KBM-7 (cell line): ENCODE results near the gene NIPAL4.
A peak's percentile ranks its signal among the peaks of the same experiment; 100 is the strongest.
"Not testable (repeated sequence)": the region's sequence is repeated elsewhere in the genome, so short reads cannot be mapped to it uniquely, and the experiment has no call there.

Experiments used
- DNase-seq: peaks from one replicate; pipeline ENCODE4 v3.0.0-alpha.2; 2015
- in situ Hi-C: fragments of 300-500 bp; cut with MboI; formaldehyde crosslinking; loops from 2 replicates; pipeline ENCODE4 v1.14.3; 2020; ENCODE audit warnings: low sequenced_read_pairs, low pct_unique_long_range_greater_than_20kb, mixed read lengths

Gene NIPAL4

DNA sequence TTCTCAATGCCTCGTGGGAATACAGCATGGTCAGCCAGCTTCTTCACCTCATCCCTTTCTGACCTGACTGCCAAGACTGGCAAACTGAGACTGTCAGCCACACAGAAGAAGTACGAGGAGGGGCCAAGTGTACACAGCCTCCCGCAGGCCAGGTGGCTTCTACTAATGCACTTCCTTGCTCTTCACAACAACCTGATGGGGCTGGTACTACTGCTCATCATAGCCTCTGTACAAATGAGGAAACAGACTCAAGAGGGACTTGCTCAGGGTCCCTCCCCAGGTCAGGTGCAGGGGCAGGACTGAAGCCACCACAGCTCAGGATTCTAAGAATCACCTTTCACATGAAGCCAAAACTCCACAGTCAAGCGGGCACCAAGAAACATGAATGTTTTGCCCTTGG is 21.3 kb downstream of the NIPAL4 start:
- in situ Hi-C loops: no loop called here
- no peak for DNase-seq

DNA sequence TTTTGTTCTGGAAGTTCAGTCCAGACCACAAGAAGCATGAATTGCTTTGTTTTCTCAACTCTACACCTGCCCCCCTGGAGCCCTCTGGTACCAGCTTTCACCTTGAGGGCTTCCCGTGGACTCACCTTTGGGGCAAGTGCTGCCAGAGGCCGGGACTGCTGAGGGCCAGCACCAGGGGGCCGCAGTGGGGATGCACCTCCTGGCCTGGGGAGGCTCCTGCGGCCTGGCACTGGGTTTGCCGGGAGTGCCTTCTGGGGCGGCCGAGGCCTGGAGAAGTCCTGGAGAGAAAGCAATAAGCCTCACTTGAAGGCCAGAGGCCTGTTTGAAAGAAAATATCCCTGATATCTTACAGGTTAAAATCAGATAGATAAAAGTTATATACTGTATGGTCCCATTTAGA is 21.7 kb downstream of the NIPAL4 start:
- DNase-seq: no peak
- in situ Hi-C loops: no loop called here

DNA sequence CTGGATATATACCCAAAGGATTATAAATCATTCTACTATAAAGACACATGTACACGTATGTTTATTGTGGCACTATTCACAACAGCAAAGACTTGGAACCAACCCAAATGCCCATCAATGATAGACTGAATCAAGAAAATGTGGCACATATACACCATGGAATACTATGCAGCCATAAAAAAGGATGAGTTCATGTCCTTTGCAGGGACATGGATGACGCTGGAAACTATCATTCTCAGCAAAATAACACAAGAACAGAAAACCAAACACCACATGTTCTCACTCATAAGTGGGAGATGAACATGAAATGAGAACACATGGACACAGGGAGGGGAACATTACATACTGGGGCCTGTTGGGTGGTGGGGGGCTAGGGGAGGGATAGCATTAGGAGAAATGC is 22.7 kb downstream of the NIPAL4 start:
- DNase-seq, in situ Hi-C loops: not testable (repeated sequence)

DNA sequence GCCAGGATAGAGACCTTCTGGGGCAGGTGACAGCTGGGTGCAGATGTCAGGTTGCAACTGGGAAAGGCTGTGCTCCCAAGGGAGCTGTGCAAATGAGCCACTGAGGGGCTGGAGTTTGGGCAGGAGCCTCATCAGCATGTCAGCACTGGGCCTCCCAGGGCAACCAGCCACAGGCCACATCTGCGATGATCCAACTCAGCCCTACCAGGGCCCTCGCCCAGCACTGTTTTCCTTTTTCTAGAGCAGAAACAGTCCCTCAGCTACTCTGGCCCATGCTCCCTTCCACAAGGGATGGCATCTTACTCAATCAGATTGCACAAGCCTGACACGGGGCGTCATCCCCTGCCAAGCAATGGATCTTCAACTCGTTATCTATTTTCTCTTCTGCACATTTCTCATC is 24.8 kb downstream of the NIPAL4 start:
- DNase-seq: no peak
- in situ Hi-C loops: no loop called here

DNA sequence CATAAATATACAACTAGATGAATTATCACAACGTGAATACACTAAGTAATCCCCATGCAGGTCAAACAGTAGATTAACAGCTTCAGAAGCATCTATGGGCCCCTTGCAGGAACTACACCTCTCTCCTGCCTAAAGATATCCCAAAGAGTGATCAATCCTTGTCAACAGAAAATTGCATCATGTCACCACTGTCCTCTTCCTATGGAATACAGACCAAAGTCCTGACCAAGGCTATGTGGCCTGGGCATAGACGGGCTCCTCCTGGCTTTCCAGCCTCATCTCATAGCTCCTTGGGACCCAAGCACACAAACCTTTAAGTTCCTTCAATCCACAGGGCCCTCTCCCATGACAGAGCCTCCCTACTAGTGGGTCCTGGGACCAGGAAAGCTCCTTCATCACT is 25.3 kb downstream of the NIPAL4 start:
- no peak for DNase-seq
- in situ Hi-C loops: no loop called here

DNA sequence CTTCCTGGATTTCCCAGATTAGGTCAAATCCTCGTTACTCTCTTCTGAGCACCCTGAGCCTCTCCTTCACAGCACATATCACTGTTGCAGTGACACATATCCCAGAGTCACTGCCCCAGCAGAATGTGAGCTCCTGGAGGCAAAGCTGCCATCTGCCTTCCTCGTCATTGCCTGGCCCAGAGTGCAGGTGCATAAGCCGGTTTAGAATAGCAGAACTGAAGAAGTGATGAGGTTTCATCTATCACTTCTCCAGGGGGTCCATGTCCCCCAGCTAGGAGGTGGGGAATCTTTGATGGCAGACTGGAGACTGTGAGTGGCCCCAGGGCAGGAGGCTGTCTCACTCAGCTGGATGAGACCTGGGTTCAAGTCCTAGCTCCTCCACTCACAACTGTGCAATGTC is 25.8 kb downstream of the NIPAL4 start:
- DNase-seq: no peak
- in situ Hi-C loops: no loop called here

DNA sequence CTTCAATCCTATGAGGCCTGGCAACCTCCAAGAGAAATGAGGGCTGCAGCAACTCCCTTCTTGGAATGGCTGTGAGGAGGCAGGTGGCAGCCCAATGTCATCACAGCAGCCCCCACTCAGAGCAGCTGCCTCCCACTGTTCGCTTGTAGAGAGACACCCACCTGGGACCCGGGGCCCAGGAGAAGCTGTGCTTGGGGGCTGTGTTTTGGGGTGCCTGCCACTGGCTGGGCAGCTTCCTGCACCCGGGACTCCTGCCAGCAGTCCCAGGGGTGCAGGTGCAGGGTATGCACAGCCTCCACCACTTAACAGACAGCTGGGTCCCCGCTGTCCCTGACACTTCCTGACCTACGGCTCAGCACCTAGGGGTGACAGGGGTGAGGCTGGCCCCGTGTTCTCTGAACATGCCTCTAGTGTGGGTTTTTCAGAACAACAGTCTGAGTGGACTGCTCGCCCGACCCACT is 26.2 kb downstream of the NIPAL4 start:
- no peak for DNase-seq
- in situ Hi-C loops: no loop called here

DNA sequence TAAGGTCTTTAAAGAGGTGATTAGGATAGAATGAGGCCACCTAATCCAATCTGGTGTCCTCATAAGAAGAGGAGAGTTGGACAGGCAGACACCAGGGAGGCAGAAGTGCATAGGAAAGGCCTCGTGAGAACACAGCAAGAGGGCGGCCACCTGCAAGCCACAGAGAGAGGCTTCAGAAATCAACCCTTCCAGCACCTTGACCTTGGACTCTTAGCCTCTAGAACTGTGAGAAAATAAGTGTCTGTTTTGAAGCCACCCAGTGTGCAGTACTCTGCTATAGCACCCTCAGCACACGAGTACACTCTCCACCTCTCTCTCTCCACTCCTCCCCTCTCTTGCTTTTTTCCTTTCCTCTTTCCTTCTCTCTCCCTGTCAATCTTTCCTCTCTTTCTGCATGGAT is 26.8 kb downstream of the NIPAL4 start:
- DNase-seq: no peak
- in situ Hi-C loops: no loop called here

DNA sequence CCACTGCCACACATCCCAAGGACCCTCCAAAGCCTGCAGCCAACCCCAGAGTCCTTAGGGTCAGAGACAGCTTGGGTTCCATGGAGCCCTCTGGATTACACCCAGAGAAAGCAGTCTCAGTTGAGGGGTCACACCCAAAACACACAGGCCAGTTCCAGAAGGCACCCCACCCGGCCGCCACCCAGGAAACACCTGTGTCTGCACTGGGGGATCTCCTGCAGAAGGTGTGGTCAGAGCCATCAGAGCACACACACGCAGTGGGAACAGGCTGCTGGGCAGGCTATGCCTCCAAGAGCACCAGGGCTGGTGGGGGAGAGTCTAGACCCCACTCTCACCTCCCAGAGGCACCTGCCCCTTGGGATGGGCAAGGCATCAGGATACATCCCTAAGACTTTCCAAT is 27.3 kb downstream of the NIPAL4 start:
- in situ Hi-C loops: no loop called here
- DNase-seq: no peak

DNA sequence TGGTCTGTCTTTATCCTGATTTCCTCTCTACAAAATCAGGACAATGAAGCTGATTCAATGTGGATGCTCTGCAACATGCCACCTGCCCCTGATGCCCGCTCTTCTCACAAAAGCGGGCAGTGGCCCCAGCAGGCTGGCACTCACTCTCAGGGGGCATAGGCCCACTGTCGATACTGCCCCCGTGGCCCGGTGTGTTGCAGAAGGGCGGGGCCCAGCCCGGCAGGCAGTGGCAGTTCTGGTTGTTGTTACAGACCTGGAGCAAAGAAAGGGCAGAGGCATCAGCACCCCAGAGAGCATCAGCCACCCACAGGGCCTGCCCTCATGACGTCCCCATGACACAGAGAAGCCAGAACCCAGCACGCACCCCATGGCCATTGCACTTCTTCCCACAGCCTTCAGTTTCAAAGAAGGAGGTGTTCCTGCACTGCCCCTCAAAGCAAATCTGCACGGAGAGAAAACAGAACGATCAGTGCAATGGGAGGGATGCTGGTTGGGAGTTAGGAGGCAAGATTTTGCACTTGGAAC is 31.5 kb downstream of the NIPAL4 start:
- DNase-seq: no peak
- in situ Hi-C loops: no loop called here

DNA sequence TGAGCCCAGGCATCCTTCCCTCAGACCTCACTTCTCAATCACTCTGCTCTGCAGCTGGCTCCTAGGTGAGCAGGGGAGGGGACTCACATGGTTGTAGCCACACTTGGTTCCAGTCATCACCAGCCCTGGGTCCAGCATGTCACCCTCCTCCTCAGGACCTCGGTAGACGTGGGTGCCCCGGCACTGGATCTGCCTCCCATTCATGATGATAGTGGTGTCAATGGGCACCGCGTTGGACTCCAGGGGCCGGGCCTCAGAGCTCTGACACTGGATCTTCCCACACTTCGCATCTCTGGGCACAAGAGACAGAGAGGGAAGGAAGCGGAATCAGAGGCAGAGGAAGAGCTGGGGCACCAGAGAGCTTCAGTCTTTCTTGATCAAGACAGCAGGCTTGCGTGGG is 32.9 kb downstream of the NIPAL4 start:
- in situ Hi-C loops: no loop called here
- no peak for DNase-seq

DNA sequence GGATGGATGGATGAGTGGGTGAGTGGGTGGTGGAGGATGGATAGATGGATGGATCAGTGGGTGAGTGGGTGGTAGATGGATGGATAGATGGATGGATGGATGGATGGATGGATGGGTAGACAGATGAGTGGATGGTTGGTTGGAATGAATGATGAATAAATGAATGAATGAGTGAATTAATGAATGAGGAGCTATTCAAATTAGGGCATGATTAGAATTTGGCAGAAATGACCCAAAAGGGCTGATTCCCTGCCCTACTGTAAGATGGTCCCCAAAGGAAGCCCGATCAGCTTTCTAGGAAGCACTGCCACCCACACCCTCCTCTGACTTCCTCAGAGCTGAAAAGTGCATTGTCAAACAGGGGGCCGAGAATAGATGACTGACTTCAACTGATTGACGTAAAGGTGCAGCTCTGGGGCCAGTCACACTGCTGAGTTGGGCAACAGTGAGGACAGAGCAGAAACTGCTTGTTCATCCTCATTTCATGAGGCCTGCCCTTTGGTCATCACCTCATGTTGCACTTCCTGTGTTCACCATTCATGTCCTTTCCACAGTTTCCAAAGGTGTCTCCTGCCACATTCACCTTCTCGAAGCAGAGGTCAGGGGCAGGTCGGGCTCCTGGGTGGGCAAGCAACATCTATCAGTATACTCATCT is 34.3 kb downstream of the NIPAL4 start:
- in situ Hi-C loops: no loop called here

DNA sequence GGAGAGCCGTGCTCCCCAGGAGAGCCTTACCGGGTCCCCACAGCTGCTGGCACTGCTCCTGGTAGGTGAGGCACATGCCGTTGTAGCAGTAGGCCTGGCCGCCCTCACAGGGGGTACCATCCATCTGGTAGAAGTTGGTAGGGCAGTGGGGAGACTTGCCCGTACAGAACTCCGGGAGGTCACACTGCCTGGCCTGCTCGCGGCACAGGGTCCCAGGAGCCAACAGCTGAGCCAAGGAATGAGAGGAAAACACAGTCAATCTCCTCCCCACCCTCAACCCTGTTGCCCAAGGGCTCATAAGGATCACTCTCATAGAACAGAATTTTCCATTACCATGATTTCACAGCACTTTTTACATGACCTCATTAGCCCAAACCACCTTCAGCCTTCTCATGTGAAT is 36.9 kb downstream of the NIPAL4 start:
- no peak for DNase-seq
- in situ Hi-C loops: no loop called here

More for the DNA sequence above, 34.3 kb downstream of the NIPAL4 start:
- DNase-seq: no peak

DNA sequence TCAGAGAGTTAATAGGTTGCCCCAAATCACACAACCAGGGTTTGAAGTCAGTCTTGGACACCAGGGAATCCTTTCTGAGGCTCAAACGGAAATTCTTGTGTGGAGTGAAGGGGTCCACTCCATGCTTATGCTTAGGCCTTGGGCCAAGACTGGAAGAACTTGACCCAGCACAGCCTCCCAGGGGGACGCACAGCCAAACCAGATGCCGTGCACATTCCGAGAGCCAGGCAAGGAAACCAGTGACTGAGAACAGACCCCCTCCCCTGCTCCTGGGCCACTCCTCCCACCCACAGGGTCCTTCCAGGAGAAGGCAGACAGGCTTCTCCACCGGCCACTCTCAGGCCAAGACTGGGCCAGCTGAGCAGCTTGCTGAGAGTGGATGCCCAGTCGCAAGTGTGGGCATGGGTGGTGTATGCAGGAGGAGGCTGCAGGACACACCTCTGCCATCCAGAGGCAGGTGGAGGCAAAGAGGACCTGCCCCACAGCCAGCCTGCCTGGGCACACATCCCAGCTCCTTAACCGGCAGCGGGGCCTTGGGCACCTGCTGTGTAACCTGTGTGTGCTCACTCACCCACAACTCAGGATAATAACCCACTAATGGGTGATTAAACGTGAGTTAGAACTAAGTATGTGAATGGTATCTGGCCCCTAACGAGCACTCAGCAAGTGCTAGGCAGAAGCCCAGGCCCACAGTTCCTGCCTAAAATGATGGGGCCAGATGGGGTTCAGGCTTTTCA is 38.0 kb downstream of the NIPAL4 start:
- DNase-seq: no peak
- in situ Hi-C loops: no loop called here

DNA sequence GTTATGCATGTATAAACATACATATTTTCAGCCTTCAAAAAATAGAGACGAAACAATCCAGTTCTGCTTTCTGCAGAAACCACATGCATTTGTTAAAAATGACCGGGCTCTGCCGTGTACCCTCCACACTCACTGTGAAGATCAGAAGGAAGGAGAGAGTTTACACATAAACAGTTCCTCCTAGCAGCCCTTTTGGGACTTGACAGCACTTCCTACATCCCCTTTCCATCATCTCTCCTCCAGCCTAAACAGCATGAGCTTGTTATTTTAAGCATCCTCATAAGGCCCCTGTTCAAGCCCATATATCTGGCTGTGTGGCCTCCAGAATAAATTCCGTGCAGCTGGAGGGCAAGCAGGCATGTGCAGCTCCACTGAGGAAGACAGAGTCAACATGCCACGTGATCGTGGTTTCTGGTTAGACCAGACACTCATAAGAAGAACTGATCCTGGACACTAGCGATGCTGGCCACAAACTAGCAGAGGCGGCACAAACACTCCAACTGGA is 42.2 kb downstream of the NIPAL4 start:
- DNase-seq: peak; percentile 3
- in situ Hi-C loops: no loop called here

DNA sequence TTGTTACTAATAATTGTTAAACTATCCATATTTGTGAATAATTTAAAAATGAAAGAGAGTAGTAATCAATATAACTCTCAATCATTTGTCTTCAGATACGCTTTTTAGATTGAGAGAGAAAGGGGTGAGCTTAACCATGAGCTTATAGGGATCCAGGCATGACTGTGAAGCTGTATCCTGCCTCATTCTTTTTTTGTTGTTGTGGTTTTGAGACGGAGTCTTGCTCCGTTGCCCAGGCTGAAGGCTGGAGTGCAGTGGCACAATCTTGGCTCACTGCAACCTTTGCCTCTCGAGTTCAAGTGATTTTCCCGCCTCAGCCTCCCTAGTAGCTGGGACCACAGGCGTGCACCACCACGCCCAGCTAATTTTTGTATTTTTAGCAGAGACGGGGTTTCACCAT is 44.0 kb downstream of the NIPAL4 start:
- DNase-seq: no peak
- in situ Hi-C loops: no loop called here

DNA sequence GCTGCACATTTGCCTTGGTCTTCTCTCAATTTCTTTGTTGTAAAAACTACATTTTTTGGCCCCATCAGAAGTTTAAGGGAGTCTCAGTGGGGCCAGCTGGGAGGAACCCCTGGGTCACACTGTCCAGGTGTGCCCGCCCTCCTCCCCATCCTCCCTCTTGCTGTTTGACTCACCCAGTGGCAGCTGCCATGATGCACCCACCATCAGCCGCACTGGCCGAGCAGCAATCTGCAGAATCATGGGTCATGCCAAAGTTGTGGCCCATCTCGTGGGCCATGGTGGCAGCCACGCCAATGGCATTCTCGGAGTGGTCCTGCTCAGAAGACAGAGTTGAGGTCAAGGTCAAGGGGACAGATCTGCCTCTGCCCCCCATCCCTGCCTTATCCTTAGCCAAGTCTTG is 45.5 kb downstream of the NIPAL4 start:
- DNase-seq: no peak
- in situ Hi-C loops: no loop called here

DNA sequence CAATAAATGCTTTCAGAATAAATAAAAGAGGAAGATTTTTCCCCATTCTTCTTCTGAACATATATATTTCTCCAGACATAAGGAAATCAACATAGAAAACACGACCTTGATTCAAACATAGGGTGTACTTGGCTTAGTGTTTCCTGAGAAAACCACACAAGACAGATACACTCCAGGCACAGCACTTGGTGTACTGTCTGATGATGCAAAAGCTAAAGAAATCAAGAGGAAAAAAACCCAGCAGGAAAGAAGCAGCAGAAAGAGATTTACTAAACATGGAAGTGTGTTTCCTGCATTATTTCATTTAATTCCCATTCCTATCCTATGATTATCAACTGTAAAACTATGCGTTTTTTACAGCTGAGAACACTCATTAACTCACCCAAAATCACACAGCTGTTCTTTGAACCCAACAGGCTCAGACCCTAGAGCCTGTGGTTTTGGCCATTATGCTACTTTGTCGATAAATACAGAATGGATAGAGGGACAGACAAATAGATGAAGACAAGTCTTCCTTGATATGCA is 46.1 kb downstream of the NIPAL4 start:
- no peak for DNase-seq
- in situ Hi-C loops: no loop called here

DNA sequence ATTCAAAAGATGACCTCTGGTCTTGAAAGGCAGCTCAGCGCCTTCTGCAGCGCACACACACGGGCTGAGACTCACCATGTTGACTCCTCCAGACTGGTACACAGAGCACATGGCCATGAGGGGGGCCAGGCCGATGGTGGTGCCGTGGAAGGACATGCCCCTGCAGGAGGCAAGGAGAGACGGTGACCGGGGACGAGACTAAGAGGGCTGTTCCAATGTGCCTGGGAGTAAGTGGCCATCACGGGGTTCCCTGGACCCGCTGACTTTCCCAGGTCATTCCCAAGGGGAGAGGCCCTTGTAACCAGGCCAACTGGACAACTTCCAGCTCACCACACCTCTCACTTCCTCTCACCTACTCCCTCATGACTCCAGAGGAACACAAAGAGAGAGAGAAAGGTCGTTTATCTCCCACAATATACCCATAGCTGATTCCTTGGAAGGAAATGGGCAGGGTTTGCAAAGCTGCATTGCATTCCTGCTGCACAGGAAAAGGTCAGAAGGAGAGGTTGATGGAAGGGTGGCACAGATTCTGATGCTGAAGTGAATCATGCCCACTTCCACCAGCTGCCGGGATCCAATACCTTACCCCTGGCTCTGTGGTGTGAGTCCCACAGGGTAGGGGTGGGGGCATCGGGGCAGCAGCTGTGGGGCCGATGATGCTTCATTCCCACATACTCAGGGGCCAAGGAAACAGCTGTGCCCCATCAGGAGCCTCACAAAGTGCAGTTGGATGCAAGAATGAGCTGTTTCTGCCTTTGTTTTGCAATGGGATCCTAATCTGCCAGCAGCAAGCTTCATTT is 47.2 kb downstream of the NIPAL4 start:
- in situ Hi-C loops: no loop called here
- DNase-seq: no peak

DNA sequence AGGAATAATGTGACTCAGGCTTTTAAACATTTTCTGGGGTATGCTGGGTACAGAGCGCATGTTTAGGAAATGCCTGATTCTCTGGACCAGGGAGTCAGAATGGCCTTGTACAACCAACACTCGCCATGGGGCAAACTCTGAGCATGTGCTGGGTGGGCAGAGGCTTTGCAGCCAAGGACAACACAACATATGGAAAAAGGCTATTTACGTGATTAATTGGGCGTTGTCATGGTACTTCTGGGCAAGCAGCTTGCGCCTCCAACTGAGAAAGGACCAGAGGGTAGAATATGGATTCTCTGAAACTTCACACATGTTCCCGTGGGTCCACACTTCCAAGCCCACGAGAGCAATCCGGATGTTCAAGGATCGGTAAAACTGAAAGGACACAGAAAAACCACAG is 49.1 kb downstream of the NIPAL4 start:
- in situ Hi-C loops: no loop called here
- no peak for DNase-seq
